Naive thymus-derived CD4-positive, alpha-beta T cell (primary cell): ENCODE data around the gene SLC25A13. TPM values are rescaled to one million over a fixed set of nuclear protein-coding genes. Genes with fewer than 3 reads are reported as not detected.

ENCODE experiments used
- ATAC-seq: fragments of 150-1000 bp; cut with Tn5 transposase; 2 replicates; pipeline ENCODE4 v1.10.0; 2021; ENCODE audit warnings: mild to moderate bottlenecking, moderate library complexity
- CTCF ChIA-PET: fragments of 350-600 bp; sonication (Branson Sonifier 250); formaldehyde crosslinking; loops from one replicate; lab custom pipeline; 2021; ENCODE audit warnings: antibody characterized with exemption; lab: Charles Lee
- POLR2A ChIA-PET: fragments of 350-600 bp; sonication (Branson Sonifier 250); formaldehyde crosslinking; loops from one replicate; lab custom pipeline; 2021; ENCODE audit warnings: antibody characterized with exemption, inconsistent platforms; lab: Charles Lee
- DNase-seq, 9 donors: peaks; one replicate each; pipeline versions ENCODE4 v3.0.0 to v3.0.0-alpha.2; 2020 to 2022; ENCODE audit warnings: mixed read lengths in 1 of 9
- H3K27ac ChIP-seq: one replicate; pipeline ENCODE4 v1.7.0; 2013; ENCODE audit warnings: mild to moderate bottlenecking, low read depth, low read length, moderate library complexity
- H3K27me3 ChIP-seq, 2 donors: one replicate each; pipeline ENCODE4 v1.7.0; 2013; ENCODE audit warnings: low read length in 2 of 2, mild to moderate bottlenecking in 2 of 2, moderate library complexity in 2 of 2; ENCODE audit not compliant: control insufficient read depth in 2 of 2, insufficient read depth in 2 of 2
- H3K36me3 ChIP-seq, 3 experiments: 1 replicate in 2 of 3; 2 replicates in 1 of 3; pipeline ENCODE4 v1.7.0; 2013; ENCODE audit warnings: low read length in 3 of 3, mild to moderate bottlenecking in 3 of 3, moderate library complexity in 1 of 3; ENCODE audit not compliant: insufficient read depth in 3 of 3, control insufficient read depth in 2 of 3
- H3K4me1 ChIP-seq, 2 donors: one replicate each; pipeline ENCODE4 v1.7.0; 2013; ENCODE audit warnings: low read length in 2 of 2, mild to moderate bottlenecking in 2 of 2, moderate library complexity in 1 of 2; ENCODE audit not compliant: control insufficient read depth in 2 of 2, insufficient read depth in 2 of 2
- H3K4me3 ChIP-seq: 2 replicates; pipeline ENCODE4 v1.7.0; 2013; ENCODE audit warnings: mild to moderate bottlenecking, low read length
- H3K9me3 ChIP-seq, 3 experiments: 1 replicate in 2 of 3; 2 replicates in 1 of 3; pipeline ENCODE4 v1.7.0; 2013; ENCODE audit warnings: low read length in 3 of 3; ENCODE audit not compliant: control insufficient read depth in 2 of 3
- H3K27ac Mint-ChIP-seq, 9 donors: one replicate each; pipeline ENCODE4 v1.8.0; 2020 to 2022; ENCODE audit warnings: mixed read lengths in 9 of 9, mild to moderate bottlenecking in 8 of 9, moderate library complexity in 5 of 9, inconsistent platforms in 2 of 9
- H3K27me3 Mint-ChIP-seq, 5 donors: one replicate each; pipeline ENCODE4 v1.8.0; 2021 to 2022; ENCODE audit warnings: mixed read lengths in 5 of 5, mild to moderate bottlenecking in 1 of 5
- H3K36me3 Mint-ChIP-seq, 5 donors: one replicate each; pipeline ENCODE4 v1.8.0; 2020 to 2022; ENCODE audit warnings: mixed read lengths in 5 of 5, mild to moderate bottlenecking in 3 of 5, inconsistent platforms in 1 of 5
- H3K4me1 Mint-ChIP-seq, 7 donors: one replicate each; pipeline ENCODE4 v1.8.0; 2020 to 2022; ENCODE audit warnings: mixed read lengths in 7 of 7, mild to moderate bottlenecking in 3 of 7, inconsistent platforms in 1 of 7
- H3K4me3 Mint-ChIP-seq, 10 donors: one replicate each; pipeline ENCODE4 v1.8.0; 2020 to 2022; ENCODE audit warnings: mild to moderate bottlenecking in 10 of 10, mixed read lengths in 10 of 10, moderate library complexity in 6 of 10, inconsistent platforms in 2 of 10
- H3K9me3 Mint-ChIP-seq, 11 donors: one replicate each; pipeline ENCODE4 v1.8.0; 2020 to 2022; ENCODE audit warnings: mixed read lengths in 11 of 11, mild to moderate bottlenecking in 4 of 11, inconsistent platforms in 1 of 11, moderate library complexity in 1 of 11
- intact Hi-C, 2 donors: fragments of 100-400 bp; cut with micrococcal nuclease; formaldehyde crosslinking; loops; one replicate each; pipeline ENCODE4 v1.15.1; 2023
- polyA plus RNA-seq, 2 donors: library from polyadenylated mRNA; unstranded; fragments of 300-500 nt; fragmentation: Illumina TruSeq; gene quantifications; one replicate each; pipeline ENCODE4 v1.2.3, GENCODE V29; 2021
- total RNA-seq, 6 experiments: library from RNA in 5 of 6; stranded (reverse) in 5 of 6; gene quantifications; 1 replicate in 5 of 6; 2 replicates in 1 of 6; pipeline ENCODE4 v1.2.3 and lab custom pipeline; 2021 to 2026

Gene SLC25A13
- total and polyA plus RNA-seq, 7 experiments from 2014 or later: 5.7 to 22.5 (median 9.1) TPM

DNA sequence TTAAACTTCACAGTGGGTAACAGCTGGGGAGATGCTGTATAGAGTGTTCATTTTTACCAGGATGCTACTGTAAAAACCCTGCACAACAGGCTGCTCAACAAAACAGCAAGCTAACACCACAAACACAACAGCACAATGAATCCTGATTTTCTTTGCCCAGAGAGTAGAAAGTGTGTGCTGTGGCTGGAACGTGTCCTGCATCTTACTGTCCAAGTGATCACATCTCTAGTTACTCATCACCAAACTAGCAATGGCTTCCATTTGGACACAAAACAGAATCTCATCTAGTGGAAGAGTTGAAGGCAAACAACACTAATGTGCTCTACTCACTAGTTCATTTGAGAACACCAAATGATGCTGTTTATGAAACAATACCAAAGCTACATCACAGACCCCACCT is 121.2 kb downstream of the SLC25A13 start:
- Histone ChIP-seq H3K27me3 (no peaks in the 10 kb centered on the region), H3K36me3 (no peaks in the 10 kb centered on the region), H3K27ac (no peak overlapping the region), H3K9me3 (no peaks in the 10 kb centered on the region), H3K4me3 (no peak overlapping the region), H3K4me1 (no peaks in the 10 kb centered on the region)
- Mint-ChIP-seq H3K27me3 (no peaks in the 10 kb centered on the region), H3K4me3 (no peak overlapping the region), H3K4me1 (peaks cover 0 to 2% (median 0%) of the 10 kb centered on the region in 7 donors), H3K36me3 (peaks cover 0 to 14% (median 5%) of the 10 kb centered on the region in 5 donors), H3K27ac (no peak overlapping the region), H3K9me3 (no peaks in the 10 kb centered on the region)
- intact Hi-C loops: no loop called here
- DNase-seq (no peak), ATAC-seq (no peak)
- ChIA-PET POLR2A (no interaction called here), CTCF (no interaction called here)

DNA sequence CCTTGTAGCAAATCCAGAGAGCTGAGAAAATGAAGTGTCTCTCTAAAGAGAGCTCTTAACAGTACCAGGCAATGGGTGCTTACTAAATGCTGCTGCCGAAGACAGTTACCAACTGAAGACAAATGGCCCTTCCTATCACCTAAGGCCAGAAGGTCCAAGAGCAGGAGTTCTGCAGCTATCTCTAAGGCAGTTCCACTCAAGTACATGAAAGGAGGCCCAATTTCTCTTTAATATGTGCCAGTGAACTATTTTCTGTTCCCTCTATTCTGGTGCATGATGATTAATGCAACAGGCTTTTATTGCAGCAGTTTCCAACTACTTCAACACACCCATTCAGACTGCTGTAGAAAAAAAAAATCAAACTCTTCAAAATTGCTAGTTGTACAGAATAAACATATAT is 122.5 kb downstream of the SLC25A13 start:
- Mint-ChIP-seq H3K27me3 (no peaks in the 10 kb centered on the region), H3K4me1 (peaks cover 0 to 2% (median 0%) of the 10 kb centered on the region in 7 donors), H3K4me3 (no peak overlapping the region), H3K36me3 (peaks cover 0 to 14% (median 7%) of the 10 kb centered on the region in 5 donors), H3K9me3 (no peaks in the 10 kb centered on the region), H3K27ac (no peak overlapping the region)
- ATAC-seq (no peak), DNase-seq (no peak)
- CTCF ChIA-PET: no interaction called here
- Histone ChIP-seq H3K4me1 (no peaks in the 10 kb centered on the region), H3K36me3 (no peaks in the 10 kb centered on the region), H3K27me3 (no peaks in the 10 kb centered on the region), H3K27ac (no peak overlapping the region), H3K9me3 (no peaks in the 10 kb centered on the region), H3K4me3 (no peak overlapping the region)
- intact Hi-C loops: no loop called here
- POLR2A ChIA-PET: interaction anchor here (0.6 kb wide), 1 partner anchor 10 kb away, joined by 3 read pairs; no protein-coding TSS in a partner anchor

DNA sequence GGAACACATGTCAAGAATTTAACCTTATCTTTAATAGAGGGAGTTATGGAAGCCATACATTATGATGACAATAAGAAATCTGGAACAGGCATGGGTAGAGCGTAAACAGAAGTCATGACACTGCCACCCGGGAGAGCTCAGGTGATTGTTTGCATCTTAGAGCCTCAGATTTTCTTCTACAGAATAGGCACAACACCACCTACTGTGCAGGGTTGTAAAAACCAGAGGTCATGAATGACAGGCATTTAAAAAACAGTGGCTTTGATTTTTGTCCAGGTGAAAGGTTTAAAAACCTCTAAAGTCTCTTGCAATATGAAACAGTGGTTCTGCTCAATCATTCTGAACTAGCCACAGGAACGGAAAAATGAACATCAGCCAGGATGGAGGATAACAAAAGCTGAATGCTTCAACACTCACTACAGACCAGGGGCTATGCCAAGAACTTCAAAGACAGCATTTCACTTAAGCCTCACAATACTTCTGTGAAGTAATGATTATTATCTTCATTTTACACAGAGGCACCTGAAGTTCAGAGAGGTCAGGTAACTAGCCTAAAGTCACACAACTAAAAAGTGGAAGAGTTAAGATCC is 123.8 kb downstream of the SLC25A13 start:
- Histone ChIP-seq H3K27ac (no peak overlapping the region), H3K36me3 (peaks cover 0 to 1% (median 0%) of the 10 kb centered on the region in 3 experiments), H3K27me3 (no peaks in the 10 kb centered on the region), H3K9me3 (no peaks in the 10 kb centered on the region), H3K4me1 (no peaks in the 10 kb centered on the region), H3K4me3 (no peak overlapping the region)
- peaks cover 4 to 22% (median 7%) of the 10 kb centered on the region in 5 donors for H3K36me3 Mint-ChIP-seq
- DNase-seq (no peak), ATAC-seq (no peak)
- H3K27me3 Mint-ChIP-seq: no peaks in the 10 kb centered on the region
- ChIA-PET CTCF (no interaction called here), POLR2A (no interaction called here)
- H3K9me3 Mint-ChIP-seq: no peaks in the 10 kb centered on the region
- no peak overlapping the region for H3K27ac Mint-ChIP-seq
- peaks cover 0 to 2% (median 0%) of the 10 kb centered on the region in 7 donors for H3K4me1 Mint-ChIP-seq
- H3K4me3 Mint-ChIP-seq: no peak overlapping the region
- intact Hi-C loops: no loop called here

DNA sequence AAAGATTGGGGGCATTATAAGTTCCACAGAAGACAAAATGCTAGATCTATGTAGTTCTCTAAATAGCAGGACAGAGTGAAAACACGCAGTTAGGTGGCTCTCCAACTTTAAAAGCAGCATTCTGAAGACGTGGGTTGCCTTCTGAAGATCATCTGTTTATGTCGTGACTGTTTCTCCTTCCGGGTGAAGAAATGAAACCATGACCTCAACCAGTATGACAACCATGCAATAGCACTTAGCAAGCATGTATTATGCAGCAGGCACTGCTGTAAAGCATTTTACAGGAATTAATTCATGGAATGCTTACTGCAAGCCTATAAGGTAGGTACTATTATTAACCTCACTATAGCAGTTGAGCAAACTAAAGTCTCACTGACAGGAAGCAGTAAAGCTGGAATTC is 125.2 kb downstream of the SLC25A13 start:
- Histone ChIP-seq H3K27ac (no peak overlapping the region), H3K9me3 (no peaks in the 10 kb centered on the region), H3K36me3 (peaks cover 0 to 9% (median 0%) of the 10 kb centered on the region in 3 experiments), H3K4me1 (no peaks in the 10 kb centered on the region), H3K27me3 (no peaks in the 10 kb centered on the region), H3K4me3 (no peak overlapping the region)
- intact Hi-C loops: no loop called here
- ChIA-PET CTCF (no interaction called here), POLR2A (no interaction called here)
- ATAC-seq (no peak), DNase-seq (no peak)
- H3K4me1 Mint-ChIP-seq: peaks cover 0 to 2% (median 0%) of the 10 kb centered on the region in 7 donors
- no peak overlapping the region for H3K4me3 Mint-ChIP-seq
- peaks cover 6 to 33% (median 13%) of the 10 kb centered on the region in 5 donors for H3K36me3 Mint-ChIP-seq
- H3K27ac Mint-ChIP-seq: no peak overlapping the region
- no peaks in the 10 kb centered on the region for H3K9me3 Mint-ChIP-seq
- no peaks in the 10 kb centered on the region for H3K27me3 Mint-ChIP-seq

DNA sequence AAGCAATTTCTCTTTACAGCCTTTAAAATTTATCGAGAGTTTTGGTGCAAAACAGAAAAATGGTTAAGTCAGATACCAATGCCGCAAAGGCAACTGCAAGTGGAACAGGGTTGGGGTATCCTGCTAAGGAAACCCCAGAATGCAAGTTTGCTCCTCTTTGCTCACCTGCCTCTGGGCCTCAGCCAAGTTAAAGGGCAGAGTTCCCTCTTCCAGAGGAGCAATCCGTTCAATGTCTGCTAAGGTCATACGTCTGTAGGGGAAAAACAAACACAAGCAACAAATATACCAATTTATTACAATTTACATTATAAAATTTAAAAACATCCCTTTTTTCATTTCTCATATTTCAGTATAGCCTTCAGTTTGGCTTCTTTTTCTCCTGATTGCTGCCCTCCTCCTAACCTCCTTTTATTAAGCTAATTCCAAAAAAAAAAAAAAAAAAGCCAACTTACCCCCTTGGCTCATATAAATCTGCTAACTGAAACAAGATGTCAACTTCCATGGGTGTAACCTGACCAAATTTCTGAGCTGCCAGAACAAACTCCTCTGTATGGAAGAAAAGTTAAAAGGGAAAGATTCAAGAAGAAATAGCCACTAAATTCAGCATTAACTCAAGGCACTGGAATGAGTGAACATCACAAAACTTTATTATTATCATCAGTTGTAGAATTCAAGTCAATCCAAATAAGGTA is 132.6 kb downstream of the SLC25A13 start:
- Histone ChIP-seq H3K27me3 (no peaks in the 10 kb centered on the region), H3K9me3 (no peaks in the 10 kb centered on the region), H3K27ac (no peak overlapping the region), H3K4me1 (no peaks in the 10 kb centered on the region), H3K4me3 (no peak overlapping the region), H3K36me3 (peaks cover 3 to 9% (median 8%) of the 10 kb centered on the region in 3 experiments)
- intact Hi-C loops: no loop called here
- POLR2A ChIA-PET: interaction anchor here (0.6 kb wide), 2 partner anchors 11 to 13 kb away, joined by 3 read pairs; no protein-coding TSS in a partner anchor
- ATAC-seq (no peak), DNase-seq (no peak)
- H3K4me3 Mint-ChIP-seq: no peak overlapping the region
- H3K4me1 Mint-ChIP-seq: peaks cover 0 to 15% (median 5%) of the 10 kb centered on the region in 7 donors
- H3K27ac Mint-ChIP-seq: peak overlapping the region in 1 of 9 donors; percentile 19
- peaks cover 9 to 55% (median 27%) of the 10 kb centered on the region in 5 donors for H3K36me3 Mint-ChIP-seq
- H3K27me3 Mint-ChIP-seq: no peaks in the 10 kb centered on the region
- CTCF ChIA-PET: no interaction called here
- H3K9me3 Mint-ChIP-seq: no peaks in the 10 kb centered on the region

DNA sequence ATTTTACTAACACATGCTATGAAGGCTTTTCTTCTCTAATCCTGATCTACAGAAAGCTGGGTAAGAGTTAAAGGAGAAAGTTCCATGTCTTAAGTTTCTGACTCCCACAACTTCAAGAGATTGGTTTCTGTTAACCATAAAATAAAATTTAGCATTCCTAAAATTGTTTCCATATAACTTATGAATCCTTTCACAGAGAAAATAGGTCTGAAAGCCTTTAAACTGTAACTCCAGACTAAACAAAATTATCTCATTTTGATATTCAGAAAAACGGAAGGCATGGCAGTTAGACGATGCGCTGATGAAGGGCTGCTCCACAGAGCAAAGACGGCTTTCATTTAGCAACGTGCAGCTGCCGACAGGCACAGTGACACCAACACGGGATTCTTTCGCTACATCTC is 133.3 kb downstream of the SLC25A13 start:
- H3K4me1 ChIP-seq: no peaks in the 10 kb centered on the region
- CTCF ChIA-PET: no interaction called here
- no peaks in the 10 kb centered on the region for H3K27me3 Mint-ChIP-seq
- peaks cover 9 to 55% (median 34%) of the 10 kb centered on the region in 5 donors for H3K36me3 Mint-ChIP-seq
- peaks cover 6 to 9% (median 8%) of the 10 kb centered on the region in 3 experiments for H3K36me3 ChIP-seq
- intact Hi-C loops: no loop called here
- no peak overlapping the region for H3K4me3 ChIP-seq
- no peak for DNase-seq
- H3K27me3 ChIP-seq: no peaks in the 10 kb centered on the region
- POLR2A ChIA-PET: no interaction called here
- H3K9me3 ChIP-seq: no peaks in the 10 kb centered on the region
- no peak for ATAC-seq
- H3K27ac ChIP-seq: no peak overlapping the region
- peak overlapping the region in 1 of 9 donors; percentile 19 for H3K27ac Mint-ChIP-seq
- H3K9me3 Mint-ChIP-seq: no peaks in the 10 kb centered on the region
- H3K4me3 Mint-ChIP-seq: peak overlapping the region in 1 of 10 donors; percentile 10
- peaks cover 0 to 15% (median 5%) of the 10 kb centered on the region in 7 donors for H3K4me1 Mint-ChIP-seq
